Measurements from ENCODE around the gene PDE4D. TPM values are rescaled to one million over a fixed set of nuclear protein-coding genes. Genes with fewer than 3 reads are reported as not detected.

The PDE4D gene
- total RNA-seq, 1 experiment from 2014 or later, result 11.6 TPM

- Mint-ChIP-seq H3K4me1 (ENCODE audit: low read depth, unreplicated experiment) (no peaks in the 10 kb centered on the region), H3K36me3 (ENCODE audit: insufficient read depth, unreplicated experiment) (no peaks in the 10 kb centered on the region), H3K27ac (ENCODE audit: unreplicated experiment) (no peak overlapping the region), H3K9me3 (ENCODE audit: low read depth, unreplicated experiment) (no peaks in the 10 kb centered on the region), H3K27me3 (ENCODE audit: unreplicated experiment) (no peaks in the 10 kb centered on the region), H3K4me3 (ENCODE audit: low read depth, unreplicated experiment) (no peak overlapping the region)
- no TSS peak for BruUV-seq (replicated peaks)
- intact Hi-C loops (cut with micrococcal nuclease; ENCODE audit: unreplicated experiment), result no loop called here
- TF ChIP-seq CTCF (IDR thresholded peaks at IDR 0.05; ENCODE audit: unreplicated experiment), result no peak
- no peak for DNase-seq
- CTCF ChIA-PET, result interaction anchor here (0.8 to 1.2 kb wide), 2 partner anchors 35 to 38 kb away, joined by 3 read pairs; no protein-coding TSS in a partner anchor
Observed at GRCh38 chr5:59337240-59337639, 556.3 kb downstream of the PDE4D start.

GRCh38 chr5:59335544-59335943, 558.0 kb downstream of the PDE4D start:
- H3K27ac Mint-ChIP-seq (ENCODE audit: unreplicated experiment), result no peak overlapping the region
- no peaks in the 10 kb centered on the region for H3K27me3 Mint-ChIP-seq (ENCODE audit: unreplicated experiment)
- H3K9me3 Mint-ChIP-seq (ENCODE audit: low read depth, unreplicated experiment), result no peaks in the 10 kb centered on the region
- no peaks in the 10 kb centered on the region for H3K4me1 Mint-ChIP-seq (ENCODE audit: low read depth, unreplicated experiment)
- no peak for TF ChIP-seq CTCF (IDR thresholded peaks at IDR 0.05; ENCODE audit: unreplicated experiment)
- no TSS peak for BruUV-seq (replicated peaks)
- intact Hi-C loops (cut with micrococcal nuclease; ENCODE audit: unreplicated experiment), result no loop called here
- DNase-seq, result no peak
- no peak overlapping the region for H3K4me3 Mint-ChIP-seq (ENCODE audit: low read depth, unreplicated experiment)
- CTCF ChIA-PET, result no interaction called here
- H3K36me3 Mint-ChIP-seq (ENCODE audit: insufficient read depth, unreplicated experiment), result no peaks in the 10 kb centered on the region

GRCh38 chr5:59333416-59333815, 560.1 kb downstream of the PDE4D start:
- intact Hi-C loops (cut with micrococcal nuclease; ENCODE audit: unreplicated experiment), result no loop called here
- H3K4me3 Mint-ChIP-seq (ENCODE audit: low read depth, unreplicated experiment), result no peak overlapping the region
- H3K9me3 Mint-ChIP-seq (ENCODE audit: low read depth, unreplicated experiment), result no peaks in the 10 kb centered on the region
- no peak for DNase-seq
- no peaks in the 10 kb centered on the region for H3K4me1 Mint-ChIP-seq (ENCODE audit: low read depth, unreplicated experiment)
- BruUV-seq (replicated peaks), result no TSS peak
- CTCF ChIA-PET, result no interaction called here
- TF ChIP-seq CTCF (IDR thresholded peaks at IDR 0.05; ENCODE audit: unreplicated experiment), result no peak
- no peaks in the 10 kb centered on the region for H3K27me3 Mint-ChIP-seq (ENCODE audit: unreplicated experiment)
- H3K36me3 Mint-ChIP-seq (ENCODE audit: insufficient read depth, unreplicated experiment), result no peaks in the 10 kb centered on the region
- H3K27ac Mint-ChIP-seq (ENCODE audit: unreplicated experiment), result no peak overlapping the region

GRCh38 chr5:59332236-59332973, 561.1 kb downstream of the PDE4D start:
- intact Hi-C loops (cut with micrococcal nuclease; ENCODE audit: unreplicated experiment), result no loop called here
- no peaks in the 10 kb centered on the region for H3K27me3 Mint-ChIP-seq (ENCODE audit: unreplicated experiment)
- H3K27ac Mint-ChIP-seq (ENCODE audit: unreplicated experiment), result no peak overlapping the region
- H3K36me3 Mint-ChIP-seq (ENCODE audit: insufficient read depth, unreplicated experiment), result no peaks in the 10 kb centered on the region
- H3K4me3 Mint-ChIP-seq (ENCODE audit: low read depth, unreplicated experiment), result no peak overlapping the region
- no TSS peak for BruUV-seq (replicated peaks)
- no peak for DNase-seq
- no peaks in the 10 kb centered on the region for H3K4me1 Mint-ChIP-seq (ENCODE audit: low read depth, unreplicated experiment)
- no peaks in the 10 kb centered on the region for H3K9me3 Mint-ChIP-seq (ENCODE audit: low read depth, unreplicated experiment)
- TF ChIP-seq CTCF (IDR thresholded peaks at IDR 0.05; ENCODE audit: unreplicated experiment), result no peak
- CTCF ChIA-PET, result no interaction called here

Measured in Calu3 (cell line).